SU-DHL-6 (cell line): Measurements from ENCODE around the gene PBX1.

Experiments
- H2AFZ ChIP-seq: fragments of 200-600 bp; sonication (generic); 2 replicates; pipeline ENCODE4 v1.6.1; 2014; ENCODE audit warnings: low read depth, mild to moderate bottlenecking, moderate library complexity, mixed read lengths, antibody characterized with exemption, low read length; ENCODE audit not compliant: severe bottlenecking
- H3F3A ChIP-seq: fragments of 200-600 bp; shearing (Covaris generic); 2 replicates; pipeline ENCODE4 v1.6.0; 2016; ENCODE audit warnings: antibody characterized with exemption, mild to moderate bottlenecking; ENCODE audit not compliant: insufficient read depth
- H3K27ac ChIP-seq: fragments of 200-600 bp; sonication (generic); 2 replicates; pipeline ENCODE4 v1.5.1; 2016; ENCODE audit warnings: low read depth, mild to moderate bottlenecking, low read length, moderate library complexity, mixed read lengths
- H3K27me3 ChIP-seq: fragments of 200-600 bp; sonication (generic), shearing (Covaris generic); 2 replicates; pipeline ENCODE4 v1.6.0; 2014; ENCODE audit warnings: mild to moderate bottlenecking, low read length
- H3K36me3 ChIP-seq: fragments of 200-600 bp; sonication (generic); 2 replicates; pipeline ENCODE4 v1.6.1; 2014; ENCODE audit warnings: mild to moderate bottlenecking, low read length, mixed read lengths
- H3K4me2 ChIP-seq: fragments of 300-600, 200-600 bp; shearing (Covaris generic), sonication (generic); 2 replicates; pipeline ENCODE4 v1.6.0; 2014; ENCODE audit warnings: low read length, low read depth, mild to moderate bottlenecking; ENCODE audit not compliant: poor library complexity, severe bottlenecking
- H3K4me3 ChIP-seq: fragments of 200-600 bp; sonication (generic); 2 replicates; pipeline ENCODE4 v1.5.1; 2014; ENCODE audit warnings: antibody characterized with exemption, low read length, mild to moderate bottlenecking, mixed read lengths; ENCODE audit not compliant: insufficient read depth, poor library complexity, severe bottlenecking
- H3K79me2 ChIP-seq: fragments of 200-600 bp; sonication (generic); 2 replicates; pipeline ENCODE4 v1.6.1; 2014; ENCODE audit warnings: mild to moderate bottlenecking, low read length, moderate library complexity; ENCODE audit not compliant: insufficient read depth
- H3K9ac ChIP-seq: fragments of 200-600 bp; sonication (generic); 2 replicates; pipeline ENCODE4 v1.7.0; 2014; ENCODE audit warnings: mild to moderate bottlenecking, low read length
- H3K9me2 ChIP-seq: fragments of 200-600 bp; sonication (generic); replicated peaks from 2 replicates; pipeline ENCODE4 v1.6.1; 2014; ENCODE audit warnings: low read length; ENCODE audit not compliant: insufficient read depth
- H3K9me3 ChIP-seq: fragments of 200-600 bp; sonication (generic); 2 replicates; pipeline ENCODE4 v1.6.1; 2014; ENCODE audit warnings: low read length, mixed read lengths; ENCODE audit not compliant: insufficient read depth
- H4K20me1 ChIP-seq: fragments of 200-600 bp; sonication (generic); 2 replicates; pipeline ENCODE4 v1.6.1; 2014; ENCODE audit warnings: low read depth, mild to moderate bottlenecking, antibody characterized with exemption, low read length, moderate library complexity, mixed read lengths
- EZH2phosphoT487 ChIP-seq: fragments of 200-600 bp; sonication (generic), shearing (Covaris generic); conservative IDR thresholded peaks from 2 replicates; pipeline ENCODE4 v1.6.1; 2018; ENCODE audit warnings: mild to moderate bottlenecking, antibody characterized with exemption, low read length, moderate library complexity, mixed read lengths
- TF ChIP-seq, protein P1 (sequence below): fragments of 200-600 bp; sonication (generic); IDR thresholded peaks from one replicate; pipeline ENCODE4 v1.5.1; 2017; ENCODE audit warnings: antibody characterized with exemption, mild to moderate bottlenecking, low read length, moderate library complexity; ENCODE audit not compliant: insufficient read depth, poor library complexity, severe bottlenecking

PBX1 gene

DNA sequence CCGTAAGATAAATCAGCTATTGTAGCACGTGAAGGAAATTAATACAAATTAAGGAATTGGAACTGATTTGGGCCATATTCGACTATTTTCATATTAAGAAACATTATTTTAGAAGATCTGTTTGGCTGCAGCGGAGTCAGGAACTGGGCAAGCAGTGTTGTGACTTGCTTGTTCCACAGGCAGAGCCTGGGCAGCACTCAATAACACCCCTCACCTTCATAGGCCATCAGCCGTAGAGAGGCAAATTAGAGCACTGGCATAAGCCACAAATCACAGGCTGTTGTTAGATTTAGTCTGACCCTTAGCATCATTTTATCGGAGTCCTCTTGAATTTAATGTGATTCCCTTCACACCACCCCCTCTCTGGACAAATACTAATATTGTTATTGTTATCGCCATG, 72.8 kb downstream of the PBX1 start:
- Histone ChIP-seq H3K36me3 (no peaks in the 10 kb centered on the region), H3F3A (no peaks in the 10 kb centered on the region), H3K9me2 (no peaks in the 10 kb centered on the region), H3K27me3 (no peaks in the 10 kb centered on the region), H3K9me3 (no peaks in the 10 kb centered on the region), H3K79me2 (no peaks in the 10 kb centered on the region), H4K20me1 (no peaks in the 10 kb centered on the region), H3K4me3 (no peak overlapping the region), H3K9ac (no peak overlapping the region), H2AFZ (no peak overlapping the region), H3K27ac (no peak overlapping the region), H3K4me2 (no peak overlapping the region)
- no peak for TF ChIP-seq EZH2phosphoT487
- TF ChIP-seq, protein P1, sequence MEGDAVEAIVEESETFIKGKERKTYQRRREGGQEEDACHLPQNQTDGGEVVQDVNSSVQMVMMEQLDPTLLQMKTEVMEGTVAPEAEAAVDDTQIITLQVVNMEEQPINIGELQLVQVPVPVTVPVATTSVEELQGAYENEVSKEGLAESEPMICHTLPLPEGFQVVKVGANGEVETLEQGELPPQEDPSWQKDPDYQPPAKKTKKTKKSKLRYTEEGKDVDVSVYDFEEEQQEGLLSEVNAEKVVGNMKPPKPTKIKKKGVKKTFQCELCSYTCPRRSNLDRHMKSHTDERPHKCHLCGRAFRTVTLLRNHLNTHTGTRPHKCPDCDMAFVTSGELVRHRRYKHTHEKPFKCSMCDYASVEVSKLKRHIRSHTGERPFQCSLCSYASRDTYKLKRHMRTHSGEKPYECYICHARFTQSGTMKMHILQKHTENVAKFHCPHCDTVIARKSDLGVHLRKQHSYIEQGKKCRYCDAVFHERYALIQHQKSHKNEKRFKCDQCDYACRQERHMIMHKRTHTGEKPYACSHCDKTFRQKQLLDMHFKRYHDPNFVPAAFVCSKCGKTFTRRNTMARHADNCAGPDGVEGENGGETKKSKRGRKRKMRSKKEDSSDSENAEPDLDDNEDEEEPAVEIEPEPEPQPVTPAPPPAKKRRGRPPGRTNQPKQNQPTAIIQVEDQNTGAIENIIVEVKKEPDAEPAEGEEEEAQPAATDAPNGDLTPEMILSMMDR = no peak

DNA sequence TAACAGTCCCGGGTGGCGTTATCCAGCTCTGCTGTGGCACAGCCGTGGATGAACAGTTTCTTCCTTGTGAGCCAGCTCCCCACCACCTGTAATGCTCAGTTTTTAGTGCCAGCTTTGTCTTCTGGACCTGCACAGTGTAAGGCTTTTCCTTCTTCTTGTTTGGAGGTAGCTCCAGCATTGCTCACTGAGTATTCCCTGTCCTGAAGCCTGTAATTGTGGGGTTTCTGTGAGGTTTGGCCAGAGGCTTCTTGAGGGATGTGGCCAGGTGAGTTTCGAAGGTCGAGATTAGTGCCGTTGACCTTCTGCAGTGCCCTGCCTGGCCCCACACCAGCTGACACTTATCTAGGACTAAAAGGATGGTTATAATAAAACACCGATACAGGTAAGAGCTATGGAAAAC, 75.0 kb downstream of the PBX1 start:
- H3K27me3 ChIP-seq = no peaks in the 10 kb centered on the region
- no peaks in the 10 kb centered on the region for H4K20me1 ChIP-seq
- H3K36me3 ChIP-seq = no peaks in the 10 kb centered on the region
- no peaks in the 10 kb centered on the region for H3K9me2 ChIP-seq
- H3K9ac ChIP-seq = no peak overlapping the region
- H3K4me2 ChIP-seq = no peak overlapping the region
- TF ChIP-seq, protein P1 = no peak
- no peak for TF ChIP-seq EZH2phosphoT487
- no peak overlapping the region for H3K27ac ChIP-seq
- H3K9me3 ChIP-seq = no peaks in the 10 kb centered on the region
- no peak overlapping the region for H3K4me3 ChIP-seq
- H3K79me2 ChIP-seq = no peaks in the 10 kb centered on the region
- H3F3A ChIP-seq = no peaks in the 10 kb centered on the region
- H2AFZ ChIP-seq = no peak overlapping the region

DNA sequence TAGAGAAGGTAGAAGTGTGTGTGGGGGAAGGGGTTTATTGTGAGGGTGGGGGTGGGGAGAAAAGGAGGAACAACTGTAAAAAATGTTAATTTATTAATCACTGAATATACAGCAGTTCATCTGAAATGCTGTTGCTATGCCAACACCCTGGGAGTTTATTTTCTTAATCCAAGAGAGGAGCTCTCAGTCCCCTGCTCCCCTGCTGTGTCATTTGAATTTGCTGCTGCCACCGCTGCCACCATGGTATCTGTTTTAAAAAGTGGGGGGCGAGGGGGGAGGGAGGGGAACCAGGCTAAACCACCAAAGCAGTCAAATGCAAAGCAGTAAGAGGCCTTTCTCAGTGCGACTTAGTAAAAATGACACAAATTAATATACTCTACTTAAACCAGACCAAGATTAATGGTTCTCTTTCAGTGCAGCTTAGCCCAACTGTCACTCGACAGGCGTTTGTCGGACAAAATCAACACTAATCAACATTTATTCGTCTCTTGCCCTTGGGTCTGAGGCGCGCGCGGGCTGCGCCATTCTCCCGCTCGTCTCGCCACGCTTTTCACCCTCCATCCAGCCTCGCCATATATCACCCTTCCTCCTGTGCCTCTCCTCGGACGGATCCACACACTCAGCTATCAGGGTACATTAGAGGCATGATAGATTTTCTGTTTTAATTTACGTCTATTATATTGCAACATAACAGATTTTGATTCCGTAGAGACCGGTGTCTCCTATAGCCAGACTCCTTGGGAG, 76.2 kb downstream of the PBX1 start:
- no peaks in the 10 kb centered on the region for H3K9me2 ChIP-seq
- no peak overlapping the region for H3K27ac ChIP-seq
- no peaks in the 10 kb centered on the region for H3K36me3 ChIP-seq
- no peaks in the 10 kb centered on the region for H3K79me2 ChIP-seq
- H3K9me3 ChIP-seq = no peaks in the 10 kb centered on the region
- H2AFZ ChIP-seq = no peak overlapping the region
- H3K9ac ChIP-seq = no peak overlapping the region
- no peaks in the 10 kb centered on the region for H3K27me3 ChIP-seq
- no peaks in the 10 kb centered on the region for H4K20me1 ChIP-seq
- H3K4me2 ChIP-seq = no peak overlapping the region
- no peaks in the 10 kb centered on the region for H3F3A ChIP-seq
- H3K4me3 ChIP-seq = no peak overlapping the region
- TF ChIP-seq, protein P1 = no peak
- no peak for TF ChIP-seq EZH2phosphoT487
